SJCRH30 (cell line): ENCODE measurements around the gene MAN2B2. TPM values are rescaled to one million over a fixed set of nuclear protein-coding genes. Genes with fewer than 3 reads are reported as not detected.

Source experiments
- DNase-seq, 2 experiments: peaks; one replicate each; pipeline ENCODE4 v3.0.0-alpha.2; 2015 to 2020
- H3K27ac ChIP-seq: fragments of 250-450 bp; sonication (Bioruptor Pico); 2 replicates; pipeline ENCODE4 v1.5.1; 2020; ENCODE audit warnings: mild to moderate bottlenecking, moderate library complexity
- H3K27me3 ChIP-seq: fragments of 250-450 bp; sonication (Bioruptor Pico); 2 replicates; pipeline ENCODE4 v1.5.1; 2020; ENCODE audit warnings: mild to moderate bottlenecking, moderate library complexity
- H3K36me3 ChIP-seq: fragments of 250-450 bp; sonication (Bioruptor Pico); 2 replicates; pipeline ENCODE4 v1.5.1; 2020; ENCODE audit warnings: mild to moderate bottlenecking, moderate library complexity
- H3K4me1 ChIP-seq: fragments of 250-450 bp; sonication (Bioruptor Pico); 2 replicates; pipeline ENCODE4 v1.5.1; 2020; ENCODE audit warnings: mild to moderate bottlenecking, moderate library complexity
- H3K4me3 ChIP-seq: fragments of 250-450 bp; sonication (Bioruptor Pico); 2 replicates; pipeline ENCODE4 v1.5.1; 2020; ENCODE audit warnings: mild to moderate bottlenecking, moderate library complexity
- H3K9me3 ChIP-seq: fragments of 250-450 bp; sonication (Bioruptor Pico); replicated peaks from 2 replicates; pipeline ENCODE4 v1.5.1; 2020; ENCODE audit warnings: mild to moderate bottlenecking, moderate library complexity
- total RNA-seq: library from RNA; depleted of rRNA; stranded (reverse); fragments of >200 nt; shearing (Covaris generic); gene quantifications from 2 replicates; pipeline ENCODE4 v1.2.3, GENCODE V29; 2014

The MAN2B2 gene
- total RNA-seq, 1 experiment from 2014 or later, result 9.1 TPM

- no peak for DNase-seq
- H3K4me1 ChIP-seq, result peaks cover 6% of the 10 kb centered on the region; the same call in 1 of the 2 replicates
- peaks cover 12% of the 10 kb centered on the region; the same call in 1 of the 2 replicates for H3K27me3 ChIP-seq
- H3K27ac ChIP-seq, result no peak overlapping the region
- no peaks in the 10 kb centered on the region for H3K36me3 ChIP-seq
- no peak overlapping the region for H3K4me3 ChIP-seq
- no peaks in the 10 kb centered on the region for H3K9me3 ChIP-seq
Observed at GRCh38 chr4:6568148-6568547, 6.8 kb upstream of the MAN2B2 start.

- Histone ChIP-seq H3K9me3 (no peaks in the 10 kb centered on the region), H3K27me3 (peaks cover 18% of the 10 kb centered on the region), H3K4me1 (peaks cover 6% of the 10 kb centered on the region; the same call in 1 of the 2 replicates), H3K4me3 (no peak overlapping the region), H3K27ac (no peak overlapping the region), H3K36me3 (no peaks in the 10 kb centered on the region)
- DNase-seq, result no peak
Observed at GRCh38 chr4:6568689-6569332, 6.2 kb upstream of the MAN2B2 start.

GRCh38 chr4:6571608-6572007 is 3.4 kb upstream of the MAN2B2 start:
- H3K36me3 ChIP-seq, result no peaks in the 10 kb centered on the region
- no peaks in the 10 kb centered on the region for H3K9me3 ChIP-seq
- H3K4me3 ChIP-seq, result no peak overlapping the region
- H3K27ac ChIP-seq, result no peak overlapping the region
- peaks cover 10% of the 10 kb centered on the region; the same call in 1 of the 2 replicates for H3K4me1 ChIP-seq
- no peak for DNase-seq
- peaks cover 21% of the 10 kb centered on the region for H3K27me3 ChIP-seq

- no peak for DNase-seq
- Histone ChIP-seq H3K4me3 (no peak overlapping the region), H3K9me3 (no peaks in the 10 kb centered on the region), H3K27ac (no peak overlapping the region), H3K36me3 (peaks cover 3% of the 10 kb centered on the region; the same call in 1 of the 2 replicates), H3K4me1 (peaks cover 7% of the 10 kb centered on the region; the same call in 1 of the 2 replicates), H3K27me3 (peaks cover 21% of the 10 kb centered on the region)
Observed at GRCh38 chr4:6573551-6573950, 1.4 kb upstream of the MAN2B2 start.

GRCh38 chr4:6573986-6574746 is 823 bp upstream of the MAN2B2 start:
- Histone ChIP-seq H3K4me1 (peaks cover 4% of the 10 kb centered on the region; the same call in 1 of the 2 replicates), H3K36me3 (peaks cover 4% of the 10 kb centered on the region; the same call in 1 of the 2 replicates), H3K27ac (peak overlapping the region; percentile 40; the same call in 1 of the 2 replicates), H3K27me3 (peaks cover 17% of the 10 kb centered on the region), H3K4me3 (peak overlapping the region; percentile 86), H3K9me3 (no peaks in the 10 kb centered on the region)
- no peak for DNase-seq

- Histone ChIP-seq H3K4me3 (peak overlapping the region; percentile 86), H3K27ac (peak overlapping the region; percentile 46; the same call in 1 of the 2 replicates), H3K9me3 (no peaks in the 10 kb centered on the region), H3K36me3 (peaks cover 4% of the 10 kb centered on the region; the same call in 1 of the 2 replicates), H3K4me1 (peaks cover 4% of the 10 kb centered on the region; the same call in 1 of the 2 replicates), H3K27me3 (peaks cover 17% of the 10 kb centered on the region)
- DNase-seq, result no peak
Observed at GRCh38 chr4:6575503-6576240, 683 bp downstream of the MAN2B2 start.

- H3K27me3 ChIP-seq, result peaks cover 17% of the 10 kb centered on the region
Observed at GRCh38 chr4:6576512-6576911, 1.5 kb downstream of the MAN2B2 start.

GRCh38 chr4:6576932-6577331 is 1.9 kb downstream of the MAN2B2 start:
- peaks cover 17% of the 10 kb centered on the region for H3K27me3 ChIP-seq
- H3K27ac ChIP-seq, result no peak overlapping the region
- peaks cover 4% of the 10 kb centered on the region; the same call in 1 of the 2 replicates for H3K4me1 ChIP-seq
- H3K9me3 ChIP-seq, result no peaks in the 10 kb centered on the region
- DNase-seq, result no peak
- H3K36me3 ChIP-seq, result peaks cover 4% of the 10 kb centered on the region; the same call in 1 of the 2 replicates
- no peak overlapping the region for H3K4me3 ChIP-seq

More at GRCh38 chr4:6576512-6576911, 1.5 kb downstream of the MAN2B2 start:
- Histone ChIP-seq H3K36me3 (peaks cover 4% of the 10 kb centered on the region; the same call in 1 of the 2 replicates), H3K4me3 (no peak overlapping the region), H3K9me3 (no peaks in the 10 kb centered on the region), H3K27ac (no peak overlapping the region), H3K4me1 (peaks cover 4% of the 10 kb centered on the region; the same call in 1 of the 2 replicates)
- DNase-seq, result no peak

GRCh38 chr4:6577409-6577808 is 2.4 kb downstream of the MAN2B2 start:
- H3K4me1 ChIP-seq, result peaks cover 4% of the 10 kb centered on the region; the same call in 1 of the 2 replicates
- H3K36me3 ChIP-seq, result peaks cover 4% of the 10 kb centered on the region; the same call in 1 of the 2 replicates
- no peaks in the 10 kb centered on the region for H3K9me3 ChIP-seq
- DNase-seq, result no peak
- H3K27ac ChIP-seq, result no peak overlapping the region
- peaks cover 16% of the 10 kb centered on the region for H3K27me3 ChIP-seq
- H3K4me3 ChIP-seq, result no peak overlapping the region

- no peak overlapping the region for H3K27ac ChIP-seq
- no peak overlapping the region for H3K4me3 ChIP-seq
- H3K4me1 ChIP-seq, result peaks cover 4% of the 10 kb centered on the region; the same call in 1 of the 2 replicates
- H3K9me3 ChIP-seq, result no peaks in the 10 kb centered on the region
- peaks cover 4% of the 10 kb centered on the region; the same call in 1 of the 2 replicates for H3K36me3 ChIP-seq
- peaks cover 8% of the 10 kb centered on the region for H3K27me3 ChIP-seq
- no peak for DNase-seq
Observed at GRCh38 chr4:6578221-6578620, 3.2 kb downstream of the MAN2B2 start.

GRCh38 chr4:6580353-6580752 is 5.4 kb downstream of the MAN2B2 start:
- Histone ChIP-seq H3K27me3 (no peaks in the 10 kb centered on the region), H3K9me3 (0 out of 2 replicates have a peak, but pooled peaks cover 3% of the 10 kb centered on the region), H3K36me3 (peaks cover 4% of the 10 kb centered on the region; the same call in 1 of the 2 replicates), H3K4me3 (no peak overlapping the region), H3K4me1 (no peaks in the 10 kb centered on the region), H3K27ac (no peak overlapping the region)
- no peak for DNase-seq

GRCh38 chr4:6581566-6582121 is 6.7 kb downstream of the MAN2B2 start:
- H3K4me3 ChIP-seq, result no peak overlapping the region
- no peaks in the 10 kb centered on the region for H3K27me3 ChIP-seq
- H3K36me3 ChIP-seq, result peaks cover 4% of the 10 kb centered on the region; the same call in 1 of the 2 replicates
- DNase-seq, result no peak
- 0 out of 2 replicates have a peak, but pooled peaks cover 3% of the 10 kb centered on the region for H3K9me3 ChIP-seq
- no peaks in the 10 kb centered on the region for H3K4me1 ChIP-seq
- H3K27ac ChIP-seq, result no peak overlapping the region

- H3K4me3 ChIP-seq, result no peak overlapping the region
- no peaks in the 10 kb centered on the region for H3K27me3 ChIP-seq
- 0 out of 2 replicates have a peak, but pooled peaks cover 3% of the 10 kb centered on the region for H3K9me3 ChIP-seq
- peak; percentile 48 to 65 for DNase-seq
- peaks cover 4% of the 10 kb centered on the region; the same call in 1 of the 2 replicates for H3K36me3 ChIP-seq
- no peak overlapping the region for H3K27ac ChIP-seq
- no peaks in the 10 kb centered on the region for H3K4me1 ChIP-seq
Observed at GRCh38 chr4:6582889-6583490, 8.0 kb downstream of the MAN2B2 start.
